NCI-H1436 (cell line): Measurements from ENCODE around the gene NRP2.

Experiments
- DNase-seq: peaks from one replicate; lab custom pipeline; 2025; lab: John Stamatoyannopoulos, UW

Gene NRP2

GRCh38 chr2:205772983-205773382 is 90.7 kb downstream of the NRP2 start:
- peak; percentile 70 for DNase-seq

GRCh38 chr2:205773989-205774388 is 91.7 kb downstream of the NRP2 start:
- DNase-seq = no peak

DNA sequence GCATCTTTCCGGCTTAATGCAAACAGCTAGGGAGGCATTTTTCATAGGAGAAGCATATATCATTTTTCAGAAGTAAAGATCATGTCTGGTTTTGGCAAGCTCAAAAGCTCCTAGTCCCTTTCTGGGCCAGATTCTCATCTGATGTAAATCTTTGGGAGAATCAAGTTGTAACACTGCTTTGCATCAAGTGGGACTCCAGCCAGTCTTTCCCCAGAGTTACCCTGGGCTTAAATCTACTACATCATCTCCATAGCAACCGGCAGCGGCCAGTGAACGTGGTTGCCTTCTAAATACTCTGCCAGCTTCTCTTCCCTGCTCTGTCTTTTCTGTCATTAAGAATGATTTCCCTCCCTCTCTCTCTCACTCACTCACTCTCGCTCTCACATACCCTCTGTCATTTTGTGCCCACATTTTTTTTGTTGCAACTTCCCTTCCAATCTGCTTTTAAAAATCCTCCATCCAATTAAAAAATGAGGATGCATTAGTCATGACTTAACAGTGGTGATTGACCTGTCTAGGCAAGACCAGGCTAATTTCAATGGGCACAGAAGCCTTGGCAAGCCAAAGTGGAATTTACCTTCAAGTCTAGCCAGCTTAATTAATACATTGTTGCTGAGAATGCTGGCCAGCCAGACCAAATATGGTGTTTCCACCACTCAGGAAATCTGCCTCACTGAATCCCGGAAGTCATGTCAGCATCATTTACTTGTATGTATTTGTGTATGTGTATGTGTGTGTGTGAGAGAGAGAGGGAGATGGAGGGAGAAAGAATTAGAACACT is 93.0 kb downstream of the NRP2 start:
- DNase-seq = no peak

DNA sequence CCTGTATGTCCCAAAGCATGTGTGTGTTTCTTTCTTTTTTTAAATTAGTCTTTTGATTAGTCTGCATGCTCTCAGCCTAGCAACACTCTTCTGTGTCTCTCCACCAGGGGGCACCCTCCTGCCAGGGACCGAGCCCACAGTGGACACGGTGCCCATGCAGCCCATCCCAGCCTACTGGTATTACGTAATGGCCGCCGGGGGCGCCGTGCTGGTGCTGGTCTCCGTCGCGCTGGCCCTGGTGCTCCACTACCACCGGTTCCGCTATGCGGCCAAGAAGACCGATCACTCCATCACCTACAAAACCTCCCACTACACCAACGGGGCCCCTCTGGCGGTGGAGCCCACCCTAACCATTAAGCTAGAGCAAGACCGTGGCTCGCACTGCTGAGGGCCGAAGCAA is 93.8 kb downstream of the NRP2 start:
- DNase-seq = no peak

GRCh38 chr2:205776720-205777119 is 94.4 kb downstream of the NRP2 start:
- DNase-seq = no peak

GRCh38 chr2:205778356-205778755 is 96.1 kb downstream of the NRP2 start:
- no peak for DNase-seq

GRCh38 chr2:205780645-205781044 is 98.3 kb downstream of the NRP2 start:
- DNase-seq = no peak

GRCh38 chr2:205781244-205781931 is 99.1 kb downstream of the NRP2 start:
- DNase-seq = no peak

- no peak for DNase-seq
These were observed 100.6 kb downstream of the NRP2 start for GRCh38 chr2:205782941-205783340.

GRCh38 chr2:205783872-205784499 is 101.7 kb downstream of the NRP2 start:
- no peak for DNase-seq

GRCh38 chr2:205785507-205786260 is 103.4 kb downstream of the NRP2 start:
- DNase-seq = no peak

GRCh38 chr2:205786976-205787375 is 104.7 kb downstream of the NRP2 start:
- no peak for DNase-seq

DNA sequence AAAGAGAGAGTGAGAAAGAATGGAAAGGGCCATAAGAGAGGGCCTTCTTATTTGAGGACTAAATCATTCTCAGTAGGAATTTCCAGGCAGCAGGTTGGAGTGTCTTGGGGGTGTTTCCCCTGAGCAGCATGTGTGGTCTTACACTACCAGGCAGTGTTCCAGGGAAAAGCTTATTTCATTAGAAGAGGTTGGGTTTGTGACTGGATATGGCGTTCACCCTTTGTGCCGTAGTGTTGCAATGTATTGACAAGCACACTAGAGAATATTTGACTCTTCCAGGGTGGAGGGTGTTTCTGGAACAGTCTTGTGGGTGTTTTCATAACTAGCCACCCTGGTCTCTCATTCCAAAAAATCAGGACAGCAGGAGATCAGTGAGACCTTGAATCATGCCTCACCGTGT is 105.5 kb downstream of the NRP2 start:
- DNase-seq = no peak

DNA sequence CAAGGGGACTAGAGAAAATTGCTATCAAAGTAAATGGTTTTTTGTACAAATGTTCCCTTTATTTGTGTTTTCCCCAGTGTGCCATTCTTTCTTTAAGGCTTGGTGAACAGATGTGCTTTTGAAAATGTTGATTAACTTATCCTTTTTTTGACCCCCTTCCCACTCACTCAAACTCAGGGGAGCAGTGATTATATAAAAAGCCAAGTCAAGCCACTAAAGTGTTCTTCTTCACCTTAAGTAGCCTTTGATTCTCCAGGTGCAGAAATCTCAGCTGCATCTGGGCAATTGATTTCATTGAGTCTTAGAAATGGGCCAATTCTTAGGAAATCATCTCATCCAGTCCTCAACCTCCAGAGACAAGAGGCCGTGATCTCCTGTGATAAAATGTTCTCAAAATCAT is 107.6 kb downstream of the NRP2 start:
- no peak for DNase-seq

DNA sequence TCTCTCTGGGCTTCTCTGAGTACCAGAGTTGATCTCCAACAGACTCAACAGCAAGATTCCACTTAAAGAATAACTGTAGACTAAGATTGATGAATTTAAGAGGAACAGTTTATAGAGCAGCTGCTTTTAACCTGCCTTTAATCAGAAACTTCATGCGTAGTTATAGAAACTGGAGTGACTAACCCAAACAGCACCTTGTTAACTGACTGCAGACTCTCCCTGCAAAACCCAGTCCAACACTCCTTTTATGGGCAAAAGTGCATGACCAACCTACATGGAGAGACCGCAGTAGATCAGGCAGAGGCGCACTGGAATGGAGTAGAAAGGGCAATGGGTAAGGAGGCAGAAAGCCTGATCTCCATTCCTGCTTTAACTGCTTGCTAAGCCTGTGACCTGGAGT is 110.6 kb downstream of the NRP2 start:
- no peak for DNase-seq

GRCh38 chr2:205796805-205797313 is 114.6 kb downstream of the NRP2 start:
- DNase-seq = no peak

DNA sequence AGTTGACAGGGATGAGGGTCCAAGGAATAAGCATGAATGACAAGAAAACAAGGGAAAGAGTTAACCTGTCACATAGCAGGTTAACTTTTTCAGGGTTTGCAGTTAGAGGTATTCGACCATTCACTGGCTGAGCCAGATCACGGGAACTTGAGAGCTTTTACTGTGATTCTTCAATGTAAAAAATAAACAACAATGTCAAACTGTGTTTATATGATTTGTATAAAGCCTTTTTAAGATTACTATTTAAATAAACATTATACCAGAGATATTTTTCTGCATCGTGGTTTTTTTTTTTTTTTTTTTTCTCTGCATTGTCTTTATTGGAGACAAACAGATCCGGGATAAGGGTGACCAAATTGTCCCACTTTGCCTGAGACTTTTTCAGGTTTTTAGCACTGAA is 115.6 kb downstream of the NRP2 start:
- no peak for DNase-seq

DNA sequence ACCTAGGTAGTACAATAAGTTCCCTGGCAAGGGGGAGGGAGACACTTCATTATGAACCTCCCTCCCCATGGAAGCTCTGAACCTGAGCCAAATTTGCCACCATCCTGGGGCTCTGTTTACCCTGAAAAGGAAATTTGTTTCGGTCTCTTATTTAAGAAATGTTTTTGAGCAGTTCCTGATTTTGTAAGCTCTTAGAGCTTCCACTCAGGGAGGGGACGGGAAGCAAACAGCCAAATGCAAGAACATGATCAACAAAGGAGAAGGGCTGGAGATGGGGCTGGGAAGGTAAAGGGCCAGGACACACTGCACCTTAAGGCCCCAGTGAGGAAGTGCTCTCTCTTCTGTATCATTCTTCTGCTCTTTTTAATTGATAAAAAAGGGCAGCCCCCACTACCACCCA is 117.9 kb downstream of the NRP2 start:
- no peak for DNase-seq

DNA sequence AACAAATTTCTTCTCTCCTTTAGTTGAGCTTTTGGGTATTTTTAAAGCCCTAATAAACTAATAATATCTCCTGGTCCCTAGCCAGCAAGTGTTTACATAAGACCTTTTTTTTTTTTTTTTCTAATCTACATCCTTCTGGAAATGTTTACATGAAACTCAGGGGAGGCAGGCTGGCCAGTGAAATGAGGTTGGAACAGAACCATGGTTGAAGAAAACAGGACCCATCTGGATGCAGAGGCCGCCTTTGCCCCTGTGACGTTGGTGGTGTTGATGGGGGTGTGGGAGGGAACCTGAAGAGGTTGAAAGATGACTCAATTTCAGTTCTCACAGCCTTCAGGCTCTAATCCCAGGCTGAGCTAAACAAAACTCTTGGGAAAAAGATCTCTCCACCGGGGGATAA is 118.5 kb downstream of the NRP2 start:
- DNase-seq = no peak

GRCh38 chr2:205802065-205802464 is 119.8 kb downstream of the NRP2 start:
- peak; percentile 75 for DNase-seq

DNA sequence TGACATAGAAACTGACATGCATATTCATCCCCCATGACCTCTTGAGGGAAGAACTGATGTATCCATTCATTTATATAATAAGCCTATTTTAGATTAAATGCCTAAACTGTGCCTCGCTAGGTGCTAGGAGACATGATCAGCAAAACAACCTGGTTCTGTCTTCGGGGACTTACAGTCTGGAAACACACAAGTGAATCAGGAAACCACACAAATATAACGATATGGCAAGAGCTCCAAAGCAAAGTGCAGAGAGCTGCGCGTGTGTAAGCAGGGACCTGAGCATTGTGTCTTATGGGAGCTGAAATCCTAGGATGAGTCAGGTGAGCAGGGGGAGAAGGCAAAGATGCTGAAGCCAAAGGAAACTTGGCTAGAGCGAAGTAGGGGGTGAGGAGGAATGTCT is 120.6 kb downstream of the NRP2 start:
- no peak for DNase-seq

DNA sequence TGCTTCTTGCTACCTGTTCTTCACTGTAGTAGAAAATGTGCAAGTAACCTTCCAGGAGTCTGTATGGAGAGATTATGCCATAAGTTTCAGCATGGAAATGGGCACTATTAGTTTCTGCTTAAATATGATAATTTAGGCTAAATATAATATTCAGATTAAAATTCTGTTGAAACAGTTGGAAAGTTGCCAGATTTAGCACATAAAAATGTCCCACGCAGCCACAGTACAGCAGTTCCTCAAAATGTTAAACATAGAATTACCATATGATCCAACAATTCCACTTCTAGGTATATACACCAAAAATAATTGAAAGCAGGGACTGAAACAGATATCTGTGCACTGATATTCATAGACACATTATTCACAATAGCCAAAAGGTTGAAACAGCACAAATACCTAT is 121.2 kb downstream of the NRP2 start:
- no peak for DNase-seq
